Endothelial cell of umbilical vein (primary cell): ENCODE data around the gene PCDHGA6. TPM values are rescaled to one million over a fixed set of nuclear protein-coding genes. Genes with fewer than 3 reads are reported as not detected.

Experiments used
- BruUV-seq: library from RNA; stranded (reverse); fragments of 400-500 nt; replicated peaks from 2 replicates; lab custom pipeline; 2021; lab: Mats Ljungman, UMichigan
- CTCF ChIA-PET: fragments of 300-600, 350-600 bp; sonication (Branson Sonifier 250); formaldehyde crosslinking; loops from one replicate; lab custom pipeline; 2021; ENCODE audit warnings: antibody characterized with exemption, inconsistent platforms; lab: Charles Lee
- POLR2A ChIA-PET: fragments of 300-600, 350-600 bp; sonication (Branson Sonifier 250); formaldehyde crosslinking; loops from one replicate; lab custom pipeline; 2021; ENCODE audit warnings: antibody characterized with exemption, inconsistent platforms; lab: Charles Lee
- DNase-seq: peaks from one replicate; pipeline ENCODE4 v3.0.0-alpha.2; 2011; ENCODE audit warnings: low read depth, low spot score
- FAIRE-seq: peaks from 2 replicates; lab custom pipeline; 2011; peaks lifted over from hg19 to GRCh38; lab: Jason Lieb, UNC
- H2AFZ ChIP-seq: 2 replicates; pipeline ENCODE4 v1.6.0; 2012; ENCODE audit warnings: low read depth, low read length, control low read depth, inconsistent platforms
- H3K27ac ChIP-seq: 2 replicates; pipeline ENCODE4 v1.5.1; 2011; ENCODE audit warnings: low read depth, mild to moderate bottlenecking, control low read depth, low read length, moderate library complexity; ENCODE audit not compliant: insufficient read depth
- H3K27me3 ChIP-seq, 2 experiments: 2 replicates each; pipeline versions ENCODE4 v1.6.0 to v1.6.1; 2011; ENCODE audit warnings: low read length in 2 of 2, mixed read lengths in 1 of 2; ENCODE audit not compliant: control insufficient read depth in 2 of 2, insufficient read depth in 2 of 2
- H3K36me3 ChIP-seq, 2 experiments: 2 replicates in 1 of 2; 3 replicates in 1 of 2; pipeline ENCODE4 v1.5.1; 2011; ENCODE audit warnings: low read length in 2 of 2, mild to moderate bottlenecking in 1 of 2, moderate library complexity in 1 of 2; ENCODE audit not compliant: control insufficient read depth in 2 of 2, insufficient read depth in 2 of 2; ENCODE audit errors: extremely low read depth in 1 of 2
- H3K4me1 ChIP-seq: 3 replicates; pipeline ENCODE4 v1.5.1; 2011; ENCODE audit warnings: mild to moderate bottlenecking, low read length; ENCODE audit not compliant: control insufficient read depth, insufficient read depth; ENCODE audit errors: extremely low read depth
- H3K4me2 ChIP-seq: 2 replicates; pipeline ENCODE4 v1.6.1; 2011; ENCODE audit warnings: low read length, control low read depth, mixed read lengths; ENCODE audit not compliant: insufficient read depth
- H3K4me3 ChIP-seq, 3 experiments: fragments of 200-600 bp in 1 of 3; sonication (generic), shearing (Covaris generic) in 1 of 3; replicated peaks in 1 of 3; 2 replicates each; pipeline ENCODE4 v1.5.1; 2011 to 2016; ENCODE audit warnings: control low read depth in 3 of 3, low read length in 3 of 3, mild to moderate bottlenecking in 2 of 3, inconsistent platforms in 1 of 3, low read depth in 1 of 3, moderate library complexity in 1 of 3; ENCODE audit not compliant: insufficient read depth in 1 of 3
- H3K79me2 ChIP-seq: 2 replicates; pipeline ENCODE4 v1.6.0; 2012; ENCODE audit warnings: low read length, inconsistent platforms; ENCODE audit not compliant: control insufficient read depth, insufficient read depth
- H3K9ac ChIP-seq: replicated peaks from 2 replicates; pipeline ENCODE3; 2011; ENCODE audit warnings: low read length, control low read depth; ENCODE audit not compliant: insufficient read depth; ENCODE audit errors: extremely low read depth
- H3K9me1 ChIP-seq: replicated peaks from 3 replicates; pipeline ENCODE4 v1.6.0; 2011; ENCODE audit warnings: mild to moderate bottlenecking, low read length; ENCODE audit not compliant: control insufficient read depth, insufficient read depth; ENCODE audit errors: extremely low read depth
- H3K9me3 ChIP-seq: replicated peaks from 2 replicates; pipeline ENCODE4 v1.5.1; 2012; ENCODE audit warnings: low read length, inconsistent platforms; ENCODE audit not compliant: control insufficient read depth, insufficient read depth
- H4K20me1 ChIP-seq: replicated peaks from 2 replicates; pipeline ENCODE3; 2011; ENCODE audit warnings: mild to moderate bottlenecking, low read length; ENCODE audit not compliant: control insufficient read depth, insufficient read depth; ENCODE audit errors: extremely low read depth
- CTCF ChIP-seq, 2 donors: IDR thresholded peaks; 1 replicate in 1 of 2; 2 replicates in 1 of 2; pipeline ENCODE4 v1.5.1; 2011; ENCODE audit warnings: low read length in 2 of 2, mild to moderate bottlenecking in 2 of 2, moderate library complexity in 2 of 2, control low read depth in 1 of 2, inconsistent platforms in 1 of 2, low read depth in 1 of 2; ENCODE audit not compliant: insufficient read depth in 1 of 2; ENCODE audit errors: extremely low read depth in 1 of 2
- EZH2 ChIP-seq: IDR thresholded peaks from 2 replicates; pipeline ENCODE4 v1.6.1; 2012; ENCODE audit warnings: borderline replicate concordance, low read depth, mild to moderate bottlenecking, moderate library complexity, low read length, inconsistent platforms; ENCODE audit not compliant: severe bottlenecking
- FOS ChIP-seq: IDR thresholded peaks from 2 replicates; pipeline ENCODE4 v1.6.1; 2011; ENCODE audit warnings: mild to moderate bottlenecking, low read length, moderate library complexity, borderline replicate concordance; ENCODE audit not compliant: insufficient read depth
- GATA2 ChIP-seq: IDR thresholded peaks from 2 replicates; pipeline ENCODE4 v1.7.0; 2011; ENCODE audit warnings: low read depth, mild to moderate bottlenecking, moderate library complexity, mixed read lengths, low read length; ENCODE audit not compliant: insufficient read length, insufficient read depth
- JUN ChIP-seq: IDR thresholded peaks from 2 replicates; pipeline ENCODE4 v1.6.1; 2011; ENCODE audit warnings: borderline replicate concordance, low read depth; ENCODE audit not compliant: insufficient read length, insufficient read depth
- MAX ChIP-seq: IDR thresholded peaks from 2 replicates; pipeline ENCODE4 v1.6.1; 2011; ENCODE audit not compliant: insufficient read depth, insufficient read length
- MYC ChIP-seq: IDR thresholded peaks from one replicate; pipeline ENCODE4 v1.6.1; 2011; ENCODE audit warnings: mild to moderate bottlenecking, low read depth, low read length
- dilution Hi-C: fragments of 300-500 bp; cut with MboI; formaldehyde crosslinking; loops from one replicate; pipeline ENCODE4 v1.15.0; 2019; ENCODE audit warnings: low sequenced_read_pairs; ENCODE audit not compliant: extremely low pct_ligation_motif_present
- intact Hi-C: fragments of 100-400 bp; cut with micrococcal nuclease; formaldehyde crosslinking; loops from one replicate; pipeline ENCODE4 v1.10.0; 2022
- polyA plus RNA-seq, 4 experiments: library from polyadenylated mRNA; depleted of rRNA in 3 of 4; stranded (reverse) in 3 of 4; unstranded in 1 of 4; fragments of >200 nt; gene quantifications; 2 replicates each; pipeline versions ENCODE4 v1.2.1 to v1.2.3, GENCODE V29; 2011 to 2012; ENCODE audit warnings: missing spikeins in 1 of 4
- total RNA-seq: library from RNA; stranded (reverse); gene quantifications from 2 replicates; pipeline ENCODE4 v1.2.3, GENCODE V29; 2021

The PCDHGA6 gene
- total and polyA plus RNA-seq, 2 donors (not counting 3 experiments of a cell fraction or from before 2014, with no cell fraction given), result 2.6 to 2.7 TPM

GRCh38 chr5:141392429-141393198 is 18.9 kb downstream of the PCDHGA6 start, which contains the start of gene PCDHGA8:
Gene PCDHGA8 (plus strand): TSS chr5:141392633. CDS start chr5:141392814, 181 bp downstream.
- intact Hi-C loops, result no loop called here
- Histone ChIP-seq H3K9me3 (peaks cover 2% of the 10 kb centered on the region), H3K4me1 (no peaks in the 10 kb centered on the region), H3K79me2 (no peaks in the 10 kb centered on the region), H3K9ac (no peak within 1 kb of the TSS), H3K27me3 (peaks cover 28 to 76% of the 10 kb centered on the region in 2 experiments), H3K9me1 (no peaks in the 10 kb centered on the region), H4K20me1 (no peaks in the 10 kb centered on the region), H3K4me2 (no peak within 1 kb of the TSS), H3K27ac (no peak within 1 kb of the TSS), H3K4me3 (no peak within 1 kb of the TSS), H2AFZ (no peak within 1 kb of the TSS), H3K36me3 (no peaks in the 10 kb centered on the region)
- TF ChIP-seq EZH2, result no peak
- TF ChIP-seq CTCF (IDR thresholded peaks at IDR 0.05; ENCODE audit: extremely low read depth in 1 of 2, insufficient read depth in 1 of 2, low read depth in 1 of 2, low read length in 2 of 2), result peak in 1 of 2 donors; percentile 18
- DNase-seq (no peak), FAIRE-seq (peak; percentile 26)
- CTCF ChIA-PET, result interaction anchor here (0.8 to 3.7 kb wide), 5 partner anchors 19 to 171 kb away, joined by 3 to 16 read pairs (median 4); partner anchors contain the start of genes PCDHGA10, PCDHGA3 and PCDHGA6
- no TSS peak for BruUV-seq
- dilution Hi-C loops, result no loop called here
- POLR2A ChIA-PET, result no interaction called here

- Histone ChIP-seq H4K20me1 (no peaks in the 10 kb centered on the region), H3K27ac (no peak overlapping the region), H3K9ac (no peak overlapping the region), H3K9me1 (no peaks in the 10 kb centered on the region), H3K36me3 (no peaks in the 10 kb centered on the region), H3K4me3 (no peak overlapping the region), H3K4me1 (no peaks in the 10 kb centered on the region), H3K9me3 (peaks cover 2% of the 10 kb centered on the region), H3K27me3 (peaks cover 29 to 75% of the 10 kb centered on the region in 2 experiments), H3K4me2 (no peak overlapping the region), H3K79me2 (no peaks in the 10 kb centered on the region), H2AFZ (no peak overlapping the region)
- CTCF ChIA-PET, result interaction anchor here (0.8 to 3.7 kb wide), 4 partner anchors 20 to 171 kb away, joined by 3 to 16 read pairs (median 6); partner anchors contain the start of genes PCDHGA10 and PCDHGA3
- no TSS peak for BruUV-seq
- FAIRE-seq (no peak), DNase-seq (no peak)
- TF ChIP-seq MYC (no peak), EZH2 (no peak), GATA2 (no peak), MAX (no peak), CTCF (IDR thresholded peaks at IDR 0.05; ENCODE audit: extremely low read depth in 1 of 2, insufficient read depth in 1 of 2, low read depth in 1 of 2, low read length in 2 of 2) (no peak), JUN (no peak), FOS (no peak)
- intact Hi-C loops (no loop called here), dilution Hi-C loops (no loop called here)
- POLR2A ChIA-PET, result no interaction called here
Measured at GRCh38 chr5:141393267-141393666, 19.6 kb downstream of the PCDHGA6 start.
